SK-N-DZ (cell line): ENCODE data around the gene GABPA.
"Not testable (repeated sequence)": the region's sequence is repeated elsewhere in the genome, so short reads cannot be mapped to it uniquely, and the experiment has no call there.

Experiments
- DNase-seq: peaks from one replicate; pipeline ENCODE4 v3.0.0-alpha.2; 2015; ENCODE audit warnings: low spot score

The GABPA gene

DNA sequence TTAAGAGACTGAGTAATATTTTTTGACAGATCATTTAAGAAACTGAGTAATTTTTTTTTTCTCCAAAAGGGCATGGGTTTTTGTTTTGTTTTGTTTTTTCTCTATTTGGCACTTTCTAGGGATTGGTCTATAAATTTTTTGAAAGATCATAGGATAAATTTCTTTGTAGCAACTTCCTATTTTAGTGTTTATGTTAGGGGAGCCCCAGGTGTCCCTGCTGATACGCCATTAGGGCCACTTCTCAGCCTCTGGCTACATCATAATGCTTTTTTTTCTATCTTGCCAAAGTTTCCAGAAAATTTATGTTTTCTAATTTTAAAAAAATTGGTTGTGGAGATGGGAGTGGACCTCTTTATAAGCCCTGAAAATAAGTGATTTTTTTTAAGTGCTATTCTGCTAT is 2.6 kb downstream of the GABPA start:
- DNase-seq: no peak

DNA sequence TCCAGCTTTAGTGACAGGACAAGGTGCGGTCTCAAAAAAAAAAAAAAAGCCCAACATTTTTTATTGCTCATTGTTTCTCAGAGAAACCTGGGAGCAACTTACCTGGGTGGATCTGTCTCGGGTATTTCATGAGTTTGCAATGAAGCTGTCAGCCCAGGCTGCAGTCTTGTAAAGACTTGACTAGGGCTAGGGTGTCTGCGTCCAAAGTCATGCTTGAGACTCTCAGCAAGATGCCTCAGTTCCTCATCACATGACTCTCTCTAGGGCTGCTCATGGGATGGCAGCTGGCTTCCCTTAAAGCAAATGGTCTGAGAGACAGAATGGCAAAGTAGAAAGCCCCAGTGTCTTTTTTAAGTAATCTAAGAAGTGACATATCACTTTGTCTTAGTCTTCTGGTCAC is 8.1 kb downstream of the GABPA start:
- no peak for DNase-seq

DNA sequence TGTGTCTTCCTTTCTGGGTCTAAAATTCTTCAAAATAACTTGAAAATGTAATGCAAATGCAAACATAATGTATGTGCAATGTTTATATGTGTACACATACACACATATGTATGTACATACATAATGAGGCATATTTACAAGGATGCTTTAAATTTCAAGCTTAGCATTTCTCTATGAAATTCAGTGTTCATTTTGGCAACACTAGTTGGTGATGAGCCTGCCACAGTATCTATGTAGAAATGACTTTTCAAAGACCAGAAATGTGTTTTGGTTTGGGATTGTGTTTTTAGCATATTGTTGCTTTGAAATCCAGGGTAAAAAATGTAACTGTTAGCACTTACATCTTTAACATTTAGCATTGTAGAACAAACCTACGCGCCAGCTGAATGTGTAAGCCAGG is 10.1 kb downstream of the GABPA start:
- no peak for DNase-seq

DNA sequence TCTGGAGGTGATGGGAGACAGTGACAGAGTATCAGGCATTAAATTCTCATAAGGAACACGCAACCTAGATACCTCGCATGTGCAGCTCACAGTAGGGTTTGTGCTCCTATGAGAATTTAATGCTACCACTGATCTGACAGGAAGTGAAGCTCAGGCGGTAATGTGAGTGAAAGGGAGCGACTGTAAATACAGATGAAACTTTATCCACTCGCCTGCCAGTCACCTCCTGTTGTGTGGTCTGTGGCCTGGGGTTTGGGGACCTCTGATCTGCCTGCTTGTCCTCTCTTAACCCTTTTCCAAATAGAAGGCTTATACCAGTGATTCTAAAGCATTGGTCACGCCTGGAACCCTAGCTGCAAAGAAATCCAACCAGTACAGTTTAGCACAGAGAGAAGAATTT is 15.3 kb downstream of the GABPA start:
- no peak for DNase-seq

DNA sequence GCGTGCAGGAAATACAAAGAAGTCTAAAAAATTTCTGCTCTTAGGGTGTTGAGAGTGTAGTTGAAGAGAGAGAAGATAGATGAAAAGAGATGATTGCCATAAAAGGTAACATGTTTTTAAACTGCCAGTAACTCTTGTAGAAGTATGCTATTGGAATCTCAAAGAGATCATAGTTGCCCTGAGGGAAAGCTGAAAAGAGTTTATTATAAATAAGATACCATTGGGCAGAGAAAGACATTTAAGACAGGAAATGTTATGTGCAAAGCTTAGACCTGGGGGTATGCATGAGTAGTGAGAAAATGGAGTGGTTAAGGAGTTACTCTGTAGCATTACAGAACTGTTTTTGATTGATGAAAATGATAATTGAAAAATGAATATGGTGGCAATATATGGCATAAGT is 17.6 kb downstream of the GABPA start:
- no peak for DNase-seq

DNA sequence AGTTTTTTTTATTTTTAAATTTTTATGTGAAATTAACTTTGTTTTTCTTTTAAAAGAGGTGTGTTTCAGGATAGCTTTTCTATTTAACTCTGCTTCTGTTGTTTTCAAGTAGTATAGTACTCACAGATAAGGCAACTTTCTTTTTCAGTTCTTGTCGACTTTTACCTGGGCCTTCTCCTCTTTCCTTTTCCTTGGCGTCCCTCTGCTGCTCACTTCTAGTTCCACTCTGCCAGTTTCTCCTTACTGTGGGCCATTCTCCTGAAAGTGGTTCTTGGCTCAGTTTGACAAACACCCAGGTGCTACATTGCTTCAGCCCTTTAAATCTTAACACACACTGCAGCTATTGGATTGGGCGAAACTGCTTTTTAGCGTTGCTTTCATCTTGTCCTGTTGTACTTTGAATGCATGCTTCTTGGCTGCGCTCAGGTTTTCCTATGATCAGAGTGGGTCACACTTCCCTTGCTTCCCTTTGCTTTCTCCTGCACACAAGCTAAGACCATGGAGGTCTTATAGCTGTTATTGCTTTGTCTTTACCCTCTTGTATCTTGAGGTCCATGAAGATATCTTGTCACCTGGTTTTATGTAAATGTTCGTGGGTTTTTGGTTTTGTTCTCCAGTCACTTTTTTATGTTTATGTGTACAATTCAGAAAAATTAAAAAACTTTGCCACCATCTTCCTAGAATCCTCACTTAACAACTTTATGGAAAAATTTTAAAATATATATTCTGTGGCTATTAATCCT is 21.6 kb downstream of the GABPA start:
- no peak for DNase-seq

DNA sequence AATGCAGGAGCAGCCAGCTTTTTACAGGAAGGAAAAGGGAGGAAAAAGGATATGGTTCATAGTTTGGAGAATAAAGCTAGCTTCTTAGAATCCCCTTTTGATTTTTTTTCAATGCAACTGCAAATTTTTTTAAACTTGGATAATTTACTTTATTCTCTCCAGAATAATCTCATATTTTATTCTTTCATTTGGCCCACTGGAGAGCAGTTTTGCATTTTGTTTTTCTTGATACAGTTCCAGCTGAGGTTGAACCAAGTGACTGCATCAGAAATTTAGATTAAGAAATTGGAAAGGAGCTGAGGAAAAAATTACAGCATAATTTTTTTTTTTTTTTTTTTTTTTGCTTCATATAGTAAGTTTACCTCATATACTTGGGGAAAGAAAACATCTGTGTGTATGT is 22.8 kb downstream of the GABPA start:
- no peak for DNase-seq

DNA sequence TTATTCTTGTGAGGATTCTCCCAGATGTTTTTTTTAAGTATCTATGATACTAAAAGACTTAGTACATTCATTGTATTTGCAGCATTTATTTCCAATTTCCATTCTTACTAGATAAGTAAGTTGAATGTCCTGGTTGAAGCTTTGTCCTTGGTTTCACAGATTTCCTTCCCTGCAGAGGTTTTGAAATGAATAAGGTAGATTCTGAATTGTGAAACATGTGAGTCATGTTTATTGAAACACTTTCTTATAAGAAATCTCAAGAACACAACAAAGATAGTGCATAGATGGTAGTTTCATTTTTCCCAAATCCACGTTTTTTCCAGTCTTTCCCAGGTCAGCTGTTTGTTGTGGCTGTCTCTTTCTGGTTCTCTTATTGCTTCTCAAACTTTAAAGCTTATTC is 24.8 kb downstream of the GABPA start:
- DNase-seq: no peak

DNA sequence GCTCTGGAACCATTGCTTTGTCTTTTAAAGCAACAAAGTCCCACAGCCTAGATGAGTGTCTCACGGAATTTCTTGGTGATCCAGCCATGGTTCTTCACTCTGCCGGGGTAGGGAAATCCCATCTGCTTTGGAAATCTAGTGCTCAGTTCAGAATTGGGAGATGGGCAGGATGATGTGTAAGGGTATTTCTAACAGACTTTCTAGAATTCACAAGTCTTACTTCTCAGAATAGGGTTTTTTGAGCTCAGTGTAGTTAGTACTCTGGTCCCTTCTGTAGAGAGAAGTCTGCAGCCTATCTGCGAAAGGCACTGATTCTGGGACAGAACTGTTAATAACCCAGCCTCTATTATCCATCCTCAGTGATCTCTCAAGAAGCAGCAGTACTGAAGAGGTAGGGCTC is 25.3 kb downstream of the GABPA start:
- DNase-seq: no peak

DNA sequence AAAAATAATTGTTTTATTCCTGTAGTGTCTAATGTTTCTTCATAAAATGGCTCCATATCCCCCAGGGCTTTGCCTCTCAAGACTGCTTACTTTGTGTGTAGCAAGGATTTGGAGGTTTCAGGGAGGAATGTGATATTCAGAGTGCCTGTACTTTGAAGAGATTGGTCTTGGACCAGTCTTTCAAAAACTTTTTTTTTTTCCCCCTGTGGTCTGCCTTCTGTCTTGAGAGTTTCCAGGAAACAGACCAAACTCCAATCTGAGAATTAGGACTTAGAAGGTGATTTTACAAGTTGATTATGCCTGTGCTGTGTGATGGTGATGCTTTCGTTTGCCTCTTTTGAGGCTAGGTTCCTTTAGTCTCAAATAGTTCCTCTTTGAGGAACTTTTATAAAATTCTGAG is 25.9 kb downstream of the GABPA start:
- DNase-seq: no peak

DNA sequence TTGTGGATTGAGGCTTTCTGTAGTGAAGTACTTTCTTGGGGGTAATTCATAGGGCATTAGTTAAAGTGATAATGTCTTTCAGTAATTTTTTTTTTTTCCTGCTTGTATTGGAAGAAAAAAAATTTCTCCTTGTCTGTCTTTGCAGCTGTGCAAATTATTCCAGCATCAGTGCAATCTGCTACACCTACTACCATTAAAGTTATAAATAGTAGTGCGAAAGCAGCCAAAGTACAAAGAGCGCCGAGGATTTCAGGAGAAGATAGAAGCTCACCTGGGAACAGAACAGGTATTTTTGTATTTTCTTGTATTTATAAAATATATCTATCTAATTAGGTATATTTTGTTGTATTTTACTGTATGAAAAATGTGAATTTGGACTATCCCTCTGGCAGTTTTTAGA is 29.3 kb downstream of the GABPA start:
- no peak for DNase-seq

DNA sequence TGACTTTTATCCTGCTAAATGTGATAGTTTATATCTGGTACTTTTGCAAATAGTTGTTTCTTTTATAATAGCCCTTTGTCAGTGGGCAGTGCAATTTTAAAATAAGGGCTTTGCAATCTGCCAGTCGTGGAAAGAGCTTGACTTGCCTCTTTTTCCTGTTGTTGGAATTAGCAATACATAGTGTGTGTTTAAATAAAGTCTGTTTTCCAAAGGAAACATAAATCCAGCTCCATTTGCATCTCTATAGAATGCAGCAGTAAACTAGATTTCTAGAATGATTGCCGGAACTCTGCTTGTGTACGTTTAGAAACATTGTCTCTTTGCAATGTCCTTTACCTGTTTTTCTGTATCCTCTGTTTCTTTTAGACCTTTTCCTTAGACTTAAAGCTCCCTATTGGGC is 33.1 kb downstream of the GABPA start:
- DNase-seq: no peak

DNA sequence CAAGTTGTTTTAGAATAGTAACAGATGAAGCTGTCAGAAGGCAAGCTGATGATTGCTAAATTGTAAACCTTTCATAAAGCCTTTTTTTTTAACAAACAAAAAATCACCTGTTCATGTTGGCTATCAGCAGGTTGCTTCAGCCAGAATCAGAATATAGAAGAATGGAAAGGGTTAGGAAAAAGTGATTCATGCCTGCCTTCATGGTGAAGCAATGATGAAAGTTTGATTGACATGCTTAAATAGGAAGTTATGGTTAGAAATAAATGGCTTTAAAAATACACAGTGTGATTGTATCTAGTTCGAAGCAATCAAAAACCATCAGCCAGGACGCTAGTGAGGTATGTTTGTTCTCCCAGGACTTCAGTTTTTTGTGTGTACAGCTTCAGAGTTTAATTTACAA is 37.9 kb downstream of the GABPA start:
- DNase-seq: no peak

DNA sequence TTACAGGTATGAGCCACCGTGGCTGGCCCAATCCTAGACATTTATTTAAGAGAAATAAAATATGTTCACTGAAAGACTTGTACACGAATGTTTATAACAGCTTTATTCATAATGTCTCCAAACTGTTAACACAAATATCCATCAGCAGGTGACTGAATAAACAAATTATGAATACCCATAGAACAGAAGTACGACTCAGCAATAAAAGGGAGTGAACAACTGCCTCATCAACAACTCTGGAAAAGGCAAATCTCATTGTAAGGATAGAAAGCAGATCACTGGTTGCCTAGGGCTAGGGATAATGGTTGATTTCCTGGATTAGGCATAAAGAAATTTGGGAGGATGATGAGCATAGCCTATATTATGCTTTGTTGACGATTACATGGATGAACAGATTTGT is 41.7 kb downstream of the GABPA start:
- DNase-seq: no peak

DNA sequence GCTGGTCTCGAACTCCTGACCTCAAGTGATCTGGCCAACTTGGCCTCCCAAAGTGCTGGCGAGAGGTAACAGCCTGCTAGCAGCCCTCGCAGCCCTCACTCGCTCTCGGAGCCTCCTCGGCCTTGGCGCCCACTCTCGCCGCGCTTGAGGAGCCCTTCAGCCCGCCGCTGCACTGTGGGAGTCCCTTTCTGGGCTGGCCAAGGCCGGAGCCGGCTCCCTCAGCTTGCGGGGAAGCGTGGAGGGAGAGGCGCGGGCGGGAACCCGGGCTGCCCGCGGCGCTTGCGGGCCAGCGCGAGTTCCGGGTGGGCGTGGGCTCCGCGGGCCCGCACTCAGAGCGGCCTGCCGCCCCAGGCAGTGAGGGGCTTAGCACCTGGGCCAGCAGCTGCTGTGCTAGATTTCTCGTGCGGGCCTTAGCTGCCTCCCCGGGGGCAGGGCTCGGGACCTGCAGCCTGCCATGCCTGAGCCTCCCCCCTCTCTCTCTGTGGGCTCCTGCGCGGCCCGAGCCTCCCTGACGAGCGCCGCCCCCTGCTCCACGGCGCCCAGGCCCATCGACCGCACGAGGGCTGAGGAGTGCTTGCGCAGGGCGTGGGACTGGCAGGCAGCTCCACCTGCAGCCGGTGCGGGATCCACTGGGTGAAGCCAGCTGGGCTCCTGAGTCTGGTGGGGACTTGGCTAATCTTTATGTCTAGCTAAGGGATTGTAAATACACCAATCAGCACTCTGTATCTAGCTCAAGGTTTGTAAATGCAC is 43.5 kb downstream of the GABPA start:
- not testable (repeated sequence) for DNase-seq

DNA sequence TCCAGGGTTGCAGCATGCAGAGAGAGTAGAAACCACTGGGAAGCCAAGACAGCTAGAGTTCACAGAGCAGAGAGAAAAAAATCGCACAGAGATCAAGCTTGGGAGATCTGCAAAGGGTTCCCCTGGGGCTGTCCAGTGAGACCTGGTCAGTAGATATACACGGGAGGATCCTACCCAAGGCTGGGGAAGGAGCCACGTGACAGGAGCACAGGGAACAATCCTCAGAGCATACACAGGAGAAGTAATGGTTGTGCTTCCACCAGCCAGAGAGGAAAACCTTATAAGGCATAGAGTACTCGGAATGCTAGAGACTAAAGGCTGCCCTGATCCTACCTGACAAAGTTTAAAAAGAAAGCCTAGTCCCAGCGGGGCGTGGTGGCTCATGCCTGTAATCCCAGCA is 53.9 kb downstream of the GABPA start:
- DNase-seq: peak; percentile 7

DNA sequence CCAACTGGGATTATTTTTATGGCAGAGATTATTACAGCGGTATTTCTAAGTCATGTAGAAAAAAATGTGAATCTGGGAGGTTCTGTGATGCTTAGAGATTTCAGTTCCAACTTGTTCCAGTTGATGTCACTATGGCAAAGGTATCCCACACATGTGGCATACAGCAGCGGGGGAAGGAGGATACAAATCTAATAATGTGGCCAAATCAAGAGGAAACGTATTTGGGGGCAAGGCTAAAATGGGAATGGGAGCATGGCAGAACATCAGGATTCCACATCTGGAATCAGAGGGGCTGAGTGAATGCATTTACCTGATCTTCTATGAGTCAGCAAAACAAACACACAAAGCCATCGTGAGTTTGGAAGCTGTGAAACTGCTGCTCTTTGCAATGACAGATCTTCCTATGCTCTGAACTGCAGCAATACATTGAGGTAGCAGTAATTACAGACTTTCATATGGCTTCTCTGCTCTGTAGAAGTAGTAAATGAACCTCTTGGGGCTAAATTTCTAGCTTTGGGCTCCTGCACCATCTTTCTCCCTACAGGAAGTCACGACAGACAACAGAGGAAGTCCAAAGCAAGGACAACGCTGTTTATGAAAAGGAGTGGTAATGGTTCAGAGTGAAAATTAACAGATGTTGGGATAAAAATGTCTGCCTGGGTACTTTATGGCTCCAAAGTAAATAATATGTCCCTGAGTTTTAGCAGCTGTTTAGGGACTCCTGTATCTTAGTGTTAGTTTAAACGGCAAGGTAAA is 55.5 kb downstream of the GABPA start:
- peak; percentile 68 for DNase-seq

DNA sequence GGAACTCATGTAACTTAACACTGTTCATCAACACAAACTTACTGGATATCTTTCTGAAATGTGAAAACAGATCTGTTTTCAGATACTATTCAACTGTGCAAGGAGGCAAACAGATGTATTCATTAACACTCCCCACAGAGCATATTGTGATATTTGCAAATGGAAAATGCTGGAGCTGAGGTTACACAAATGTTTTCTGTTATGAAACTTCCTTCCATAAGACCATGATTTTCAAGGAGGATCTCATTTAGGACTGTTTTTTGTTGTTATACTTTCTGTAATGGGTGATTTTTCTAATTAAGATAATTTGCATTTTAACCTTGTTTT is 56.1 kb downstream of the GABPA start:
- DNase-seq: no peak

DNA sequence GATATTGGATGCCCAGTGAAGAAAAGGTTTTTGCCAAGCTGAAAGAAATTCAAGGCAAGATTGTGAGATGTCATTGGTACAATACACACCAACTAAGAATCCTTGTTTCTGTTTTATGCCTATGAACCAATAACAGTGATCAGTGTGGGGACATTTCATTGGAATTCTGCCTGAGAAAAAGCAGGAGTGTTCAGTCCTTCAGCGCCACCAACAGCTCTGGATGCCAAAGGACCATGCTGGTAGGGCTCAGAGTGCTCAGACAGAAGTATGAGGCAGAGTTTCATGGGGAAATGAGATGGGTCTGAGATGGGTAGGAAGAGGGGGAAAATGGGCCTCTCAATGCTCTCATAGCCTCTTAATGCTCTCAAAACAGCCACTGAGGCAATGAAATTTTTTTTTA is 56.5 kb downstream of the GABPA start:
- peak; percentile 8 for DNase-seq

DNA sequence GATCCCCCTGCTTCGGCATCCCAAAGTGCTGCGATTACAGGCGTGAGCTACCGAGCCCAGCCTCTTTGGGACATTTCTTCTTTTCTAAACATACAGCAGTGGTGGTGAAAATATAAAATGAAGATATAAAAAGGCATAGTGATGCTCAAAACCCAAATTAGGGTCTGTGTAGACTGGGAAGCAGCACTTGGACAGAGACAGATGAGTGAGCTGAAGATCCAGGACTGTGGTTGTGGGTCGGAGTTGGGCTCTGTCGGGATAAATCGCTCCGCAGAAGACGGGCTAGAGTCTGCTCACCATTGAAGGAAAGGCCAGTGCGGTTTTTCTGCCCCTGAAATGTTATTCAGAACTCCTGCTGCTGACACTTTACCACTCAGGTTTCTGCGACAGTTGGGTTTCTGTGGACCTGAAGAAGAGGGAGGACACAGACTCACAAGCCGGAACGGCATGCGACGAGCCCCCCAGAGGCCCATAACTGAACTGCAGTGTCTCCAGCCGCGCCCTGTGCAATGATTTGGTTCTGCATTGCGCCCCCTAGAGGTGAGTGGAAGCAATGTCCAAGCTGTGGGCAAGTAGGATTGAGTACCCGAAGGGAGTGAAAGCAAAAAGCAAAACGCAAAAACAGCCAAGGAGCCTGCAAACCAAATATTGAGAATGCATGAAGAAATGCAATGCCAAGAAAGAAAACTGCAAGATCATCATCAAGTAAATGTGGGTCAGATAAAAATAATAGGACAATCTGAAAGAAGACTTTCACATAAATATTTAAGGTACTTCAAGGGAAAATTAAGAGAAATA is 66.6 kb downstream of the GABPA start:
- peak; percentile 83 for DNase-seq

DNA sequence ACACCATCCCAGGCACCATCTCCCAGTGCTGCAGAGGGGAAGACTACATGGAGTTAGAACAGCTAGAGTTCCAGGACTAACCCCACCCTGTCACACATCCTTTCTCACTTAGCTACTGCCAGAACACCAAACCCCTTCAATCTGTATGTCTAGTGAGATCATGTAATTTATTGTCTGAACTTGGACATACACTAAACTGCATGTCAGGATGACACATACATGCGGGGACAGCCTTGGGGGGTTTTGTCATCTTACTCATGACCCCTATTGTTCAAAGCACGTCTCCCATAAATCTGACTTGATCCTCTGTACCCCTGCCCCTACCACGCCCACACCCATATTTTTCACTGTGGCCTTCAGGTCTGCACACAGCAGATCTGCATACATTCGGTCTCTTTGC is 71.3 kb downstream of the GABPA start:
- DNase-seq: no peak

DNA sequence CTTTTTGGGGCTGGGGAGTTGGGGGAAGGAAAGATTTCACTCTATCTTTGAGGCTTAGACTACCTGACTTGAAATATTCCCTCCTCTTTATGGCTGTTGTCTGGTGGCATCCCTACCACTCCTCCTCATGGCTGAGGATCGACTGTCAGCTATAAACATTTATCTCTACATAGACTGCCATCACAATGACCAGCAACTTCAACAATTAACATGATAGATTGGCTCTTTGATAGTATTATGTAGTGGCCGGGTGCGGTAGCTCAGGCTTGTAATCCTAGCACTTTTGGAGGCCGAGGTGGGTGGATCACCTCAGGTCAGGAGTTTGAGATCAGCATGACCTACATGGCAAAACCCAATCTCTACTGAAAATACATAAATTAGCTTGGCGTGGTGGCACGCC is 72.4 kb downstream of the GABPA start:
- DNase-seq: no peak
